ENCODE measurements around the gene ACSF2.
A peak's percentile ranks its signal among the peaks of the same experiment; 100 is the strongest.

ACSF2 gene

DNA sequence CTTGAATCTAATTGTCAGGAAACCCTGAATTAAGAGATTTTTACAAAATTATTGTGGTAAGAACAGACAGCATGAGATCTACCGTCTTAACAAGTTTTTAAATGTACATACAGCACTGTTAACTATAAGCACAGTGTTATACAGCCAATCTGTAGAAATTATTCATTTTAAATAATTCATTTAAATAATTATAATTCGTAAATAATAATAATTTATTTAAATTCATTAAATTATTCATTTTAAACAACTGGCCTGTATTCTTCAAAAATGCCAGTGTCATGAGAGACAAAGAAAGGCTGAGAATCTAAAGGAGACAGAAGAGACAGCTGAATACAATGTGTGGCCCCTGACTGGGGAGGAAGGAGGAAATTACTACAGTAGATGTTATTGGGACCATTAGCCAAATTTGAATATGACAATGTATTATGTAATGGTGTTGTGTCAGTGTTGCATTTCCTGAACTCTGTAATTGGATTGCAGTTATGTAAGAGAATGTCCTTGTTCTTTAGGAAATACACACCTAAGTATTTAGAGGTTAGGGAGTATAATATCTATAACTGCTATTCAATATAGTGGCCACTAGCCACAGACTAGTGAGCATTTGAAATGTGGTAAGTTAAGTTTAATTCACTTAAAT lies 55.0 kb downstream of the ACSF2 start:
- Histone ChIP-seq H4K20me1 (no peaks in the 10 kb centered on the region), H3K4me1 (peaks cover 20% of the 10 kb centered on the region), H3K36me3 (peaks cover 50% of the 10 kb centered on the region), H3K9me3 (no peaks in the 10 kb centered on the region), H3K4me3 (no peak overlapping the region), H3K4me2 (no peak overlapping the region), H3K9ac (no peak overlapping the region), H3K27ac (no peak overlapping the region), H3K27me3 (no peaks in the 10 kb centered on the region)
- no peak for TF ChIP-seq Cebpa-rat (IDR thresholded peaks at IDR 0.05)

DNA sequence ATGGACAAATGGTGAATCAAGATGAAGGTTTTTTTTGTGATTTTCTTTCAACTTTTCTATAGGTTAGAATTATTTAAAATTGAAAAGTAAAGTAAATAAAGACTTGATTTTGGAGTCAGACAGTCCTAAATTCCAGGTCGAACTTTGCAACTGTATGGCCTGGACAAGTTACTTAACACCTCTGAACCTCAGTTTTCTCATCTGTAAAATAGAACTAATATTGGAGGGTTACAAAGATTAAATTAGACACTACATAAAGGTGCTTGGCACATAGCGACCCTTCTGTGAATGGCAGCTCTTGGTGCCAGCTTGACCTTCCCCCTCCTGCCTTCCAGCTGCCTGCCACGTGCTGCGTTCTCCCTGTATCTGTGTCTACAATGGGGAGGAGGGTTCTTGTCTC lies 55.6 kb downstream of the ACSF2 start:
- H3K36me3 ChIP-seq: peaks cover 55% of the 10 kb centered on the region
- no peak overlapping the region for H3K27ac ChIP-seq
- H3K4me3 ChIP-seq: no peak overlapping the region
- H3K4me2 ChIP-seq: no peak overlapping the region
- 0 out of 2 replicates have a peak overlapping the region, but pooled peaks have one; percentile 38 for H3K9ac ChIP-seq
- H3K27me3 ChIP-seq: no peaks in the 10 kb centered on the region
- H4K20me1 ChIP-seq: no peaks in the 10 kb centered on the region
- peaks cover 20% of the 10 kb centered on the region for H3K4me1 ChIP-seq
- no peaks in the 10 kb centered on the region for H3K9me3 ChIP-seq
- no peak for TF ChIP-seq Cebpa-rat (IDR thresholded peaks at IDR 0.05)

DNA sequence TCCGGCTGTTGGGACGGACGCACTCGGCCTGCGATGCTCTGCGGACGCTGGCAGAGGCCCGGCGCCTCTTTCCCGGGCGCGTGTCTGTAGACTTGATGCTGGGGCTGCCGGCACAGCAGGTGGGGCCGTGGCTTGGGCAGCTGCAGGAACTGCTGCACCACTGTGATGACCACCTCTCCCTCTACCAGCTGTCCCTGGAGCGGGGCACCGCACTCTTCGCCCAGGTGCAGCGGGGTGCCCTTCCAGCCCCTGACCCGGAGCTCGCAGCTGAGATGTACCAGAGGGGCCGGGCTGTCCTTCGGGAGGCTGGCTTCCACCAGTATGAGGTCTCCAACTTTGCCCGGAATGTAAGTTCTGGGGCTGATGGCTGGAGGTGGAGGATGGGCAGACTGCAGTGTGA lies 56.1 kb downstream of the ACSF2 start:
- Histone ChIP-seq H3K27me3 (no peaks in the 10 kb centered on the region), H3K36me3 (peaks cover 59% of the 10 kb centered on the region)

DNA sequence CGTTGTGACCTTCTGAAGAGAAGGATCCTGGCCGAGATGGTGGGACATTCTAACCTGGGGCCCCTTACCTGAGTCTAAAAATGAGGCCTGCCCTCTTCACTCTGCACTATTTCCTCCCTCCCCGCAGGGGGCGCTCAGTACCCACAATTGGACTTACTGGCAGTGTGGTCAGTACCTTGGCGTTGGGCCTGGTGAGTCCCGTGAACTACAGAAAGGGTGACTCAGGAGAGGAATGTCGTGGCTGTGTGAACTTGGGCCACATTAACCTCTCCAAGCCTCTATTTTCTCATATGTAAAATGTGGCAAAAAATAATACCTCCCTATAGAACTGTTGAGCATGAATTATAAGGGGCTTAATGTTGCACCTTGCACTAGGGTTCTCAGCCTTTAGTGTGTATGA lies 56.5 kb downstream of the ACSF2 start:
- no peak overlapping the region for H3K9ac ChIP-seq

More for the DNA sequence above, 56.1 kb downstream of the ACSF2 start:
- Histone ChIP-seq H3K9me3 (no peaks in the 10 kb centered on the region), H3K4me1 (peaks cover 20% of the 10 kb centered on the region), H4K20me1 (no peaks in the 10 kb centered on the region), H3K4me2 (no peak overlapping the region), H3K9ac (0 out of 2 replicates have a peak overlapping the region, but pooled peaks have one; percentile 38), H3K4me3 (no peak overlapping the region), H3K27ac (no peak overlapping the region)
- TF ChIP-seq Cebpa-rat (IDR thresholded peaks at IDR 0.05): no peak

DNA sequence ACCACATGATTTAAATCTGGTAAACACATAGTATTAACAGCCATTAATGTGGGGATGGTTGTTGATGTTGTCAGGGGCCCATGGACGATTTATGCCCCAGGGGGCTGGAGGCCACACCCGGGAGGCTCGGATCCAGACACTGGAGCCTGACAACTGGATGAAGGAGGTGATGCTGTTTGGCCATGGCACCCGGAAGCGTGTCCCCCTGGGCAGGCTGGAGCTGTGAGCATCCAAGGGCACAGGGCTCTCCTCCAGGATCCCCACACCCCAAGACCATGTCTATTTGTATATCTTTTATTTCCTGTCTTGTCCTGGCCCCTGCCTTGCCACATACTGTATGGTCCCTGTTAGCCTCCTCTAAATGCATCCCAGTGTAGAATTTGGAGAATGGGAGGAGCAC lies 57.2 kb downstream of the ACSF2 start:
- H3K4me2 ChIP-seq: no peak overlapping the region
- no peak overlapping the region for H3K9ac ChIP-seq
- H3K4me1 ChIP-seq: peaks cover 14% of the 10 kb centered on the region
- no peak overlapping the region for H3K4me3 ChIP-seq
- TF ChIP-seq Cebpa-rat (IDR thresholded peaks at IDR 0.05): no peak
- no peaks in the 10 kb centered on the region for H4K20me1 ChIP-seq
- H3K27ac ChIP-seq: no peak overlapping the region
- H3K36me3 ChIP-seq: peaks cover 66% of the 10 kb centered on the region
- no peaks in the 10 kb centered on the region for H3K27me3 ChIP-seq
- no peaks in the 10 kb centered on the region for H3K9me3 ChIP-seq

More for the DNA sequence above, 56.5 kb downstream of the ACSF2 start:
- Histone ChIP-seq H3K4me2 (no peak overlapping the region), H3K27me3 (no peaks in the 10 kb centered on the region), H4K20me1 (no peaks in the 10 kb centered on the region), H3K9me3 (no peaks in the 10 kb centered on the region), H3K36me3 (peaks cover 64% of the 10 kb centered on the region), H3K4me1 (peaks cover 20% of the 10 kb centered on the region), H3K27ac (no peak overlapping the region), H3K4me3 (no peak overlapping the region)
- TF ChIP-seq Cebpa-rat (IDR thresholded peaks at IDR 0.05): no peak

DNA sequence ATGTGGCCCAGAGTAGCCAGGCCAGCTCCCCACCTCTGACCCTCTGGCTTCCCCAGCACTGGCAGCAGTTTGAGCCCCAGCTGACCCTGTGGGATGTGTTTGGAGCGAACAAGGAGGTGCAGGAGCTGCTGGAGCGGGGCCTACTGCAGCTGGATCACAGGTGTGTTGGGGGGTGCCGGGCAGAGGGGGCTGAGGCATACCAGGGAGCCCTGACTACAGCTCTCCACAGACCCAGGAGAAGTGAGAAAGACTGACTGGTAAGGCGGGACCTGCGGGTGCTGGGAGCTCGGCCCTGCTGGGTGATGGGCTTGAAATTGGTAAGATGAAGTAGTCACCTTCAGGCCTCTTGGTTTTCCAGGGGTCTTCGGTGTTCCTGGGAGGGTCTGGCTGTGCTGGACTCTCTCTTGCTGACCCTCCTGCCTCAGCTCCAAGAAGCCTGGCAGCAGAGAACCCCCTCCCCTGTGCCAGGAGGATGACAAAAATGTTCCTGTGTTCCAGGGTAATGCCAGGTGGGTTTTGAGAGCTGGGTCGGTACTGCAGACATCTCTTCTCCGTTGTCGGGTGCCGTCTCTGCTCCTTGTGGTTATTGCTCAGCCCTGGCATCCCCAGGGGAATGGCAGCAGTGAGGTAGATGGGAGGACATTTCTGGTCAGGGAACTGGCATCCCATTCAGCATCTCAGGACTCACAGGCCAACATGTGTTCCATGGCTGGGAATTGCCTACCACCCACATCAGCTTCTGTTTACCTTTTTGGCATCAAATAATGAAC lies 58.6 kb downstream of the ACSF2 start:
- no peak overlapping the region for H3K27ac ChIP-seq
- H4K20me1 ChIP-seq: no peaks in the 10 kb centered on the region
- peaks cover 66% of the 10 kb centered on the region for H3K36me3 ChIP-seq
- H3K9me3 ChIP-seq: no peaks in the 10 kb centered on the region
- H3K4me3 ChIP-seq: no peak overlapping the region
- H3K4me1 ChIP-seq: peaks cover 11% of the 10 kb centered on the region
- H3K9ac ChIP-seq: no peak overlapping the region
- H3K4me2 ChIP-seq: no peak overlapping the region
- H3K27me3 ChIP-seq: no peaks in the 10 kb centered on the region
- no peak for TF ChIP-seq Cebpa-rat (IDR thresholded peaks at IDR 0.05)

DNA sequence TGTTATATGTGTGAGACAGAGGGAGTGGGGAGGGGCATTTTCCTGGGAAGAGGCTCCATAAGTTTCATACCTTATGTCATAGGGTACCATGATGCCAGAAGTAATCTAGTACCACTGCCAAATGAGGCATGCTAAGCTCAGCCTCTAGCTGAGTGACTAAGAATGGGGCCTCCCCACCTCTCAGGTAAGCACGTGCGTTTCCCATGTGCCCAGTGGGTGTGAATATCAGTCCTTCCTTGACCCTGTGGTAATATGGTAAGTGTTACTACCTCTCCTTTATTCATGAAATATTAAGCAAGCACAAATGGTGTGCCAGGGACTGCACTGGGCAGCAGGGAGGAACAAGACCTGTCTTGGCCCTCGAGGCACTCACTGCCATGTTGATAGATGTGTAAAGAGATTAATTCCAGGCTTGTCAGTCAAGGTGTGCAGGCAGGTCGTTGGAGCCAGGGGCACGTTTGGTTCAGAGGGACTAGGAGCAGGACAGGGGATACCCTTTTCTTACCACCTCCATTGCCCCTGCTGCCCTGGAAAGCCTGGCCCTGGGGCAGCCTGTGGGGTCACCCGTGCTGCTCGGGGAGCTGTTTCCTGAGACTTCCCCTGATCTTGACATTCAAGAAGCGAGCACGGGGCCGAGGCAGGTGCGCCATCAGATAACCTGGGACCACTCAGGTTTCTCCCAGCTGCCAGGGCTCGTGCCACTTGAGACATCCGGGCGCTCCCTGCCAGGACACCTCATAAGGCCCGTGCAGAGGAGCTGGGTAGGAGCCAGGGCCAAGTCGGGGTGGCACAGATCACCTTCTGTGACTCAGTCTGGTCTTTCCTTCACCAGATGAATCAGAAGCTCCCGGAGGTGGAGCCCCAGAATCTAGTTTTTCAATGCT lies 61.4 kb downstream of the ACSF2 start:
- no peak for TF ChIP-seq Cebpa-rat (IDR thresholded peaks at IDR 0.05)
- Histone ChIP-seq H3K9me3 (no peaks in the 10 kb centered on the region), H3K9ac (no peak overlapping the region)

DNA sequence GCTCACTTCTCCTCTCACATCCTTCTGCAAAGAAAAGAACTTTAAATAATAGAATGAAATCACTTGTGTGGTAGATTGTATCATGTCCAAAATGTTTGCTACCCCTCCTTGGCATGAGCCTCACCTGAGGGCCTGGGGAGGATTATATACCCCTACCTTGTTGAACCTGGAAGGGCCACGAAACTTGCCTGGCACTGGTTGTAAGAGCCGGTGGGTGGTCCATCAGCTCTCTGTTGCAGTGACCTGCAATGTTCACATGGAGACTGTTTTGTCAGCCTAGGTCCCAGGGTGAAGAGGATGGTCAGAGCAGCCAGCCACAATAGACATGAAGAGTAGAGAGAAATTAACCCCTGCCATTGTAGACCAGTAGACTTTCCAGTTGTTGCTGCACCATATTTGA lies 62.9 kb downstream of the ACSF2 start:
- peaks cover 37% of the 10 kb centered on the region for H3K36me3 ChIP-seq
- H3K9ac ChIP-seq: no peak overlapping the region
- no peak overlapping the region for H3K27ac ChIP-seq
- no peaks in the 10 kb centered on the region for H3K9me3 ChIP-seq
- H3K27me3 ChIP-seq: no peaks in the 10 kb centered on the region
- no peak overlapping the region for H3K4me2 ChIP-seq
- H3K4me3 ChIP-seq: no peak overlapping the region
- H4K20me1 ChIP-seq: no peaks in the 10 kb centered on the region
- TF ChIP-seq Cebpa-rat (IDR thresholded peaks at IDR 0.05): no peak
- H3K4me1 ChIP-seq: no peaks in the 10 kb centered on the region

More for the DNA sequence above, 61.4 kb downstream of the ACSF2 start:
- Histone ChIP-seq H3K27me3 (no peaks in the 10 kb centered on the region), H3K4me2 (no peak overlapping the region), H3K36me3 (peaks cover 50% of the 10 kb centered on the region), H4K20me1 (no peaks in the 10 kb centered on the region), H3K27ac (no peak overlapping the region), H3K4me3 (no peak overlapping the region), H3K4me1 (no peaks in the 10 kb centered on the region)

DNA sequence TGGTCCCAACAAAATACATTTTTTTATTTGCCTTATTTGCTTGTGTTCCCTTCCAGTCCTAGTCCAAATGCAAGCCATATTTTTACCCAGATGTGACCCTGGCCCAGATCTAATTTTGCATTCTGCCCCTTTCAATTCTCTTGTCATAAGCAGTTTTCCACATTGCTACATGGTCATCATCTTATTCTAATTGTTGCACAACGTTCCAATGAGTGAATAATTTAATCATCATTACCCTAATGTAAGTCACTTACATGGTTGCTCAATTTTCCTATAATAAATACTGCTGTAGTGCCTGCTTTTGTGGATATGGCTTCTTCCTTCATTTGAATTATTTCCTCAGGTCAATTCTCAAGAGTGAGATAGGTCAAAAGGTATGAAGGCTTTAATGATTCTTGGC lies 65.5 kb downstream of the ACSF2 start:
- no peak for TF ChIP-seq Cebpa-rat (IDR thresholded peaks at IDR 0.05)
- peaks cover 12% of the 10 kb centered on the region for H3K36me3 ChIP-seq
- no peaks in the 10 kb centered on the region for H4K20me1 ChIP-seq
- H3K9me3 ChIP-seq: no peaks in the 10 kb centered on the region
- H3K9ac ChIP-seq: no peak overlapping the region
- H3K4me2 ChIP-seq: no peak overlapping the region
- no peaks in the 10 kb centered on the region for H3K4me1 ChIP-seq
- H3K4me3 ChIP-seq: no peak overlapping the region
- no peak overlapping the region for H3K27ac ChIP-seq
- H3K27me3 ChIP-seq: no peaks in the 10 kb centered on the region

All from BLaER1 (cell line).